BE2C (cell line): ENCODE measurements around the gene QKI.

Experiments used
- DNase-seq: peaks from one replicate; pipeline ENCODE4 v3.0.0-alpha.2; 2020
- H3K27me3 ChIP-seq: fragments of 250-450 bp; sonication (Bioruptor Pico); 2 replicates; pipeline ENCODE4 v1.5.1; 2020; ENCODE audit warnings: mild to moderate bottlenecking
- H3K36me3 ChIP-seq: fragments of 250-450 bp; sonication (Bioruptor Pico); 2 replicates; pipeline ENCODE4 v1.5.1; 2020; ENCODE audit warnings: mild to moderate bottlenecking
- H3K4me1 ChIP-seq: fragments of 250-450 bp; sonication (Bioruptor Pico); 2 replicates; pipeline ENCODE4 v1.5.1; 2020
- H3K4me3 ChIP-seq: 2 replicates; pipeline ENCODE4 v1.5.1; 2011; ENCODE audit warnings: low read depth, low read length
- H3K9me3 ChIP-seq: fragments of 250-450 bp; sonication (Bioruptor Pico); 2 replicates; pipeline ENCODE4 v1.5.1; 2020
- CTCF ChIP-seq: IDR thresholded peaks from 2 replicates; pipeline ENCODE4 v1.5.1; 2012; ENCODE audit warnings: mild to moderate bottlenecking, low read depth, low read length

Gene QKI

GRCh38 chr6:163444077-163444476, 29.6 kb downstream of the QKI start:
- no peaks in the 10 kb centered on the region for H3K27me3 ChIP-seq
- no peak for DNase-seq
- no peaks in the 10 kb centered on the region for H3K9me3 ChIP-seq
- peaks cover 11% of the 10 kb centered on the region; the same call in 1 of the 2 replicates for H3K4me1 ChIP-seq
- H3K36me3 ChIP-seq, result no peaks in the 10 kb centered on the region
- TF ChIP-seq CTCF, result peak; percentile 44
- H3K4me3 ChIP-seq, result no peak overlapping the region

GRCh38 chr6:163446549-163446948, 32.0 kb downstream of the QKI start:
- H3K4me3 ChIP-seq, result no peak overlapping the region
- no peaks in the 10 kb centered on the region for H3K36me3 ChIP-seq
- H3K4me1 ChIP-seq, result peaks cover 8% of the 10 kb centered on the region; the same call in 1 of the 2 replicates
- no peak for DNase-seq
- H3K27me3 ChIP-seq, result no peaks in the 10 kb centered on the region
- TF ChIP-seq CTCF, result no peak
- H3K9me3 ChIP-seq, result no peaks in the 10 kb centered on the region

GRCh38 chr6:163449076-163449475, 34.6 kb downstream of the QKI start:
- Histone ChIP-seq H3K27me3 (no peaks in the 10 kb centered on the region), H3K36me3 (no peaks in the 10 kb centered on the region), H3K4me1 (peaks cover 4% of the 10 kb centered on the region; the same call in 1 of the 2 replicates), H3K4me3 (no peak overlapping the region), H3K9me3 (no peaks in the 10 kb centered on the region)
- no peak for DNase-seq
- TF ChIP-seq CTCF, result no peak

- no peak for DNase-seq
- no peak for TF ChIP-seq CTCF
- H3K36me3 ChIP-seq, result peaks cover 6% of the 10 kb centered on the region
- no peaks in the 10 kb centered on the region for H3K27me3 ChIP-seq
- no peaks in the 10 kb centered on the region for H3K4me1 ChIP-seq
- H3K4me3 ChIP-seq, result no peak overlapping the region
- H3K9me3 ChIP-seq, result no peaks in the 10 kb centered on the region
Measured at GRCh38 chr6:163454425-163454824, 39.9 kb downstream of the QKI start.

- Histone ChIP-seq H3K27me3 (no peaks in the 10 kb centered on the region), H3K4me1 (no peaks in the 10 kb centered on the region)
Measured at GRCh38 chr6:163455552-163455951, 41.0 kb downstream of the QKI start.

More at GRCh38 chr6:163455552-163455951, 41.0 kb downstream of the QKI start:
- TF ChIP-seq CTCF, result no peak
- Histone ChIP-seq H3K4me3 (no peak overlapping the region), H3K9me3 (no peaks in the 10 kb centered on the region), H3K36me3 (peaks cover 6% of the 10 kb centered on the region)
- DNase-seq, result no peak
